Brain microvascular endothelial cell (primary cell): ENCODE results near the gene SERPINA4.

Source experiments
- DNase-seq: peaks from one replicate; pipeline ENCODE4 v3.0.0-alpha.2; 2020
- H3K27ac ChIP-seq: fragments of 250-450 bp; sonication (Bioruptor Pico); 2 replicates; pipeline ENCODE4 v1.5.1; 2020; ENCODE audit warnings: mild to moderate bottlenecking, moderate library complexity
- H3K27me3 ChIP-seq: fragments of 250-450 bp; sonication (Bioruptor Pico); replicated peaks from 2 replicates; pipeline ENCODE4 v1.5.1; 2020; ENCODE audit warnings: mild to moderate bottlenecking
- H3K36me3 ChIP-seq: fragments of 250-450 bp; sonication (Bioruptor Pico); replicated peaks from 2 replicates; pipeline ENCODE4 v1.5.1; 2020; ENCODE audit warnings: mild to moderate bottlenecking
- H3K4me3 ChIP-seq: 2 replicates; pipeline ENCODE4 v1.5.1; 2011; ENCODE audit warnings: low read depth, mild to moderate bottlenecking, control low read depth, low read length, moderate library complexity
- CTCF ChIP-seq: IDR thresholded peaks from 2 replicates; pipeline ENCODE4 v1.5.1; 2011; ENCODE audit warnings: low read depth, mild to moderate bottlenecking, moderate library complexity, low read length, control low read depth, inconsistent platforms; ENCODE audit errors: missing control alignments
- in situ Hi-C: cut with HindIII; loops from 2 replicates; pipeline ENCODE4 v1.10.0; 2017; ENCODE audit warnings: low sequenced_read_pairs, low pct_ligation_motif_present

The SERPINA4 gene

GRCh38 chr14:94531187-94531586 is 30.1 kb upstream of the SERPINA4 start:
- no peak overlapping the region for H3K4me3 ChIP-seq
- no peaks in the 10 kb centered on the region for H3K27me3 ChIP-seq
- in situ Hi-C loops: no loop called here
- TF ChIP-seq CTCF: no peak
- no peaks in the 10 kb centered on the region for H3K36me3 ChIP-seq
- no peak overlapping the region for H3K27ac ChIP-seq
- DNase-seq: no peak

- in situ Hi-C loops: no loop called here
- peak; percentile 33 for DNase-seq
- no peaks in the 10 kb centered on the region for H3K27me3 ChIP-seq
- H3K36me3 ChIP-seq: no peaks in the 10 kb centered on the region
- no peak overlapping the region for H3K4me3 ChIP-seq
- no peak for TF ChIP-seq CTCF
- H3K27ac ChIP-seq: no peak overlapping the region
Observed at GRCh38 chr14:94532447-94532846, 28.8 kb upstream of the SERPINA4 start.

GRCh38 chr14:94535506-94535905 is 25.7 kb upstream of the SERPINA4 start:
- no peak overlapping the region for H3K27ac ChIP-seq
- no peak overlapping the region for H3K4me3 ChIP-seq
- no peak for DNase-seq
- no peaks in the 10 kb centered on the region for H3K27me3 ChIP-seq
- no peak for TF ChIP-seq CTCF
- in situ Hi-C loops: no loop called here
- no peaks in the 10 kb centered on the region for H3K36me3 ChIP-seq

- peak; percentile 35 for DNase-seq
- Histone ChIP-seq H3K27ac (no peak overlapping the region), H3K27me3 (no peaks in the 10 kb centered on the region), H3K4me3 (no peak overlapping the region), H3K36me3 (no peaks in the 10 kb centered on the region)
- in situ Hi-C loops: no loop called here
- peak; percentile 48 for TF ChIP-seq CTCF
Observed at GRCh38 chr14:94536836-94537235, 24.4 kb upstream of the SERPINA4 start.

- in situ Hi-C loops: no loop called here
- no peak for TF ChIP-seq CTCF
Observed at GRCh38 chr14:94538070-94538740, 23.0 kb upstream of the SERPINA4 start.

GRCh38 chr14:94539181-94539580 is 22.1 kb upstream of the SERPINA4 start:
- no peak for DNase-seq
- in situ Hi-C loops: no loop called here
- Histone ChIP-seq H3K36me3 (no peaks in the 10 kb centered on the region), H3K27ac (no peak overlapping the region), H3K27me3 (no peaks in the 10 kb centered on the region), H3K4me3 (no peak overlapping the region)
- TF ChIP-seq CTCF: no peak

More at GRCh38 chr14:94538070-94538740, 23.0 kb upstream of the SERPINA4 start:
- Histone ChIP-seq H3K27me3 (no peaks in the 10 kb centered on the region), H3K27ac (no peak overlapping the region), H3K4me3 (no peak overlapping the region), H3K36me3 (no peaks in the 10 kb centered on the region)
- no peak for DNase-seq
